ENCODE measurements around the gene DUS1L.

DUS1L gene

DNA sequence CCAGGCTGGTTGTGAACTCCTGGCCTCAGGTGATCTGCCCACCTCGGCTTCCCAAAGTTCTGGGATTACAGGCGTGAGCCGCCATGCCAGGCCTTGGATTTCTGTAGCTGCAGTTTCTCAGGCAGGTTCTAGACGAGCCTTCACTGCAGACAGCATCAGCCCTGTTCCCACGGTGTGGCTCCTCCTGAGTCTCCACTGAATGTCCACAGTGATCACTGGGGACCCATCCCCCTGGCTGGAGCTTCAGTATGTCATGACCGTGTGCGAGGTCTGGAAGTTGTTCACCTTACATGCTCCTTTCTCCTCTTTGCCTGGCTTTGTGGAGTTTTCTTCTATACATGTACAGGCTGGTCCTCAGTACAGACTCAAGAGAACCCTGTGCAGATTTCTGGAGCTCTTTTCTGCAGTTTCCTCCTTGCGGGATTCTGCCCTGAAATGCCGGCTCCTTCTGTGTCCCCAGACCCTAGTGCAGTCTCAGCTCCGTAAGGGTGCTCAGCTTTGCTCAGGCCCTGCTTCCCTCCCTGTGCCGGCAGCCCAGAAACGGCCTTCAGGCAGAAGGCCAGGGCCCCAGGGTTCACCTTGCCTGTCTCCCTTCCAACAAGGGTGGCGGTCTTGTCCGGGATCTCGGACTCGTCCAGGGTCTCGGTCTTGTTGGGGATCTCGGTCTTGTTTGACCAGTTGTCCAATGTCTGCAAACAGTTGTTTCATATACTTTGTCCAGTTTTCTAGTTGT lies 46.7 kb upstream of the DUS1L start:
- Histone ChIP-seq H2AFZ (ENCODE audit: low read length) (no peak overlapping the region), H3F3A (ENCODE audit: insufficient read depth, low read length) (no peaks in the 10 kb centered on the region), H3K36me3 (ENCODE audit: insufficient read depth, low read length) (no peaks in the 10 kb centered on the region), H4K20me1 (ENCODE audit: insufficient read depth, low read length) (no peaks in the 10 kb centered on the region), H3K27ac (ENCODE audit: low read depth, low read length, poor library complexity, severe bottlenecking) (no peak overlapping the region), H3K4me3 (ENCODE audit: low read depth, low read length, poor library complexity, severe bottlenecking) (no peak overlapping the region), H3K9ac (ENCODE audit: low read length) (no peak overlapping the region), H3K4me1 (ENCODE audit: insufficient read depth, low read length, severe bottlenecking) (peaks cover under 1% of the 10 kb centered on the region), H3K79me2 (ENCODE audit: insufficient read depth, low read length) (no peaks in the 10 kb centered on the region), H3K9me2 (ENCODE audit: low read depth, low read length) (no peaks in the 10 kb centered on the region), H3K27me3 (ENCODE audit: insufficient read depth, low read length) (peaks cover 9% of the 10 kb centered on the region; the same call in 1 of the 2 replicates), H3K9me3 (ENCODE audit: low read length) (no peaks in the 10 kb centered on the region), H3K4me2 (ENCODE audit: low read length) (no peak overlapping the region)
- TF ChIP-seq, protein P1, sequence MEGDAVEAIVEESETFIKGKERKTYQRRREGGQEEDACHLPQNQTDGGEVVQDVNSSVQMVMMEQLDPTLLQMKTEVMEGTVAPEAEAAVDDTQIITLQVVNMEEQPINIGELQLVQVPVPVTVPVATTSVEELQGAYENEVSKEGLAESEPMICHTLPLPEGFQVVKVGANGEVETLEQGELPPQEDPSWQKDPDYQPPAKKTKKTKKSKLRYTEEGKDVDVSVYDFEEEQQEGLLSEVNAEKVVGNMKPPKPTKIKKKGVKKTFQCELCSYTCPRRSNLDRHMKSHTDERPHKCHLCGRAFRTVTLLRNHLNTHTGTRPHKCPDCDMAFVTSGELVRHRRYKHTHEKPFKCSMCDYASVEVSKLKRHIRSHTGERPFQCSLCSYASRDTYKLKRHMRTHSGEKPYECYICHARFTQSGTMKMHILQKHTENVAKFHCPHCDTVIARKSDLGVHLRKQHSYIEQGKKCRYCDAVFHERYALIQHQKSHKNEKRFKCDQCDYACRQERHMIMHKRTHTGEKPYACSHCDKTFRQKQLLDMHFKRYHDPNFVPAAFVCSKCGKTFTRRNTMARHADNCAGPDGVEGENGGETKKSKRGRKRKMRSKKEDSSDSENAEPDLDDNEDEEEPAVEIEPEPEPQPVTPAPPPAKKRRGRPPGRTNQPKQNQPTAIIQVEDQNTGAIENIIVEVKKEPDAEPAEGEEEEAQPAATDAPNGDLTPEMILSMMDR (IDR thresholded peaks at IDR 0.05; ENCODE audit: low read length), result no peak
- no peak for TF ChIP-seq EZH2 (IDR thresholded peaks at IDR 0.05; ENCODE audit: borderline replicate concordance, low read length)

DNA sequence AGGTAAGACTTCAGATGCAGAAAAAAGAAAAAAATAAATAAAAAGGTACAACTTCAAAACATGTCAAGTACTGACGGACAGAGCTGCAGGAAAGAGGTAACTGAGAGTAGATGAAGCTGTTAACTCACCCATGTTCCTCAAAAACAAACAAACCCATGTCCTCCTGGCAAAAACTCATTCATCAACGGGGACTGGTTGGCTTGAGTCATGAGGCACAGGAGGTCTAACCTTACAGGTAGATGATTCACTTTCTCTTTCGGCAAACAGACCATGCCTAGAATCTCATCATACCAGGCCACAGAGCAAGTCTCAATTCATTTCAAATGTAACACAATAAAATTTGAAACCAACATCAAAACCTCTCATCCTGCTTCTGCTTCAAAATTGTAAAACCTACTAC lies 44.7 kb upstream of the DUS1L start:
- Histone ChIP-seq H3K9ac (ENCODE audit: low read length) (no peak overlapping the region), H3K4me1 (ENCODE audit: insufficient read depth, low read length, severe bottlenecking) (peaks cover 21% of the 10 kb centered on the region), H3K9me3 (ENCODE audit: low read length) (no peaks in the 10 kb centered on the region), H3K36me3 (ENCODE audit: insufficient read depth, low read length) (no peaks in the 10 kb centered on the region), H3K4me3 (ENCODE audit: low read depth, low read length, poor library complexity, severe bottlenecking) (no peak overlapping the region), H4K20me1 (ENCODE audit: insufficient read depth, low read length) (no peaks in the 10 kb centered on the region), H3K4me2 (ENCODE audit: low read length) (no peak overlapping the region), H3K9me2 (ENCODE audit: low read depth, low read length) (no peaks in the 10 kb centered on the region), H3K79me2 (ENCODE audit: insufficient read depth, low read length) (no peaks in the 10 kb centered on the region), H3K27ac (ENCODE audit: low read depth, low read length, poor library complexity, severe bottlenecking) (no peak overlapping the region), H3F3A (ENCODE audit: insufficient read depth, low read length) (no peaks in the 10 kb centered on the region), H3K27me3 (ENCODE audit: insufficient read depth, low read length) (peaks cover 9% of the 10 kb centered on the region; the same call in 1 of the 2 replicates), H2AFZ (ENCODE audit: low read length) (no peak overlapping the region)
- TF ChIP-seq, protein P1 (IDR thresholded peaks at IDR 0.05; ENCODE audit: low read length), result no peak
- TF ChIP-seq EZH2 (IDR thresholded peaks at IDR 0.05; ENCODE audit: borderline replicate concordance, low read length), result no peak

DNA sequence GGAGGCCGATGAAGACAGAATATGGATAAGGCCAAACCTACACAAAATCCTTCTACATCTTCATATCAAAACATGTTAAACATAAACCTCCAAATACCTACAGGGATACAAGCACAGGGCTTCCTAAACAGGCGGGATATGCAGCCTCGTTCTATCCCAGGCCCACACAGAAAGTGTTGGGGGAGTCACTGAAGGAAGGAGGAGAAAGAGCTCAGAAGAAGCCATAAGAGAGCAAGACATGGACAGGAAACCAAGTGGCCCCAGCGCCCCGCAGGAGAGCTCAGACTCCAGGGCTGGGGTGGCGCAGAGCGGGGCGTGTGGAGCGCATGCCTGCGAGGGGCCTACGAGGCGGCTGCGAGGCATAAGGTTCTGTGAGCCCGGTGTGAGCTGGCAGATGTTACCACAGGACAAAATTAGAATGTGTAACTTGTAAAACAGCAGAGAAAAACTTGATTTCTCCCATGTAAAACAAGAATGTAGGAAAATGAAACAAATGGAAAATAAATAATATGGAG lies 43.4 kb upstream of the DUS1L start:
- Histone ChIP-seq H2AFZ (ENCODE audit: low read length) (no peak overlapping the region), H3K4me3 (ENCODE audit: low read depth, low read length, poor library complexity, severe bottlenecking) (no peak overlapping the region), H3K9me2 (ENCODE audit: low read depth, low read length) (no peaks in the 10 kb centered on the region), H4K20me1 (ENCODE audit: insufficient read depth, low read length) (no peaks in the 10 kb centered on the region), H3K36me3 (ENCODE audit: insufficient read depth, low read length) (no peaks in the 10 kb centered on the region), H3K4me1 (ENCODE audit: insufficient read depth, low read length, severe bottlenecking) (peaks cover 34% of the 10 kb centered on the region), H3K79me2 (ENCODE audit: insufficient read depth, low read length) (no peaks in the 10 kb centered on the region), H3F3A (ENCODE audit: insufficient read depth, low read length) (no peaks in the 10 kb centered on the region), H3K27me3 (ENCODE audit: insufficient read depth, low read length) (peaks cover 9% of the 10 kb centered on the region; the same call in 1 of the 2 replicates), H3K9ac (ENCODE audit: low read length) (no peak overlapping the region), H3K9me3 (ENCODE audit: low read length) (no peaks in the 10 kb centered on the region), H3K4me2 (ENCODE audit: low read length) (no peak overlapping the region), H3K27ac (ENCODE audit: low read depth, low read length, poor library complexity, severe bottlenecking) (no peak overlapping the region)
- TF ChIP-seq EZH2 (IDR thresholded peaks at IDR 0.05; ENCODE audit: borderline replicate concordance, low read length), result no peak
- TF ChIP-seq, protein P1 (IDR thresholded peaks at IDR 0.05; ENCODE audit: low read length), result no peak
